ENCODE measurements around the gene PHTF2. TPM values are rescaled to one million over a fixed set of nuclear protein-coding genes. Genes with fewer than 3 reads are reported as not detected.

PHTF2 gene
- total RNA-seq, 1 experiment from 2014 or later = 36.9 TPM

GRCh38 chr7:77765481-77765880 is 33.1 kb upstream of the PHTF2 start:
- Histone ChIP-seq H3K9me3 (no peaks in the 10 kb centered on the region), H3K4me1 (peaks cover 30% of the 10 kb centered on the region), H3K4me3 (ENCODE audit: low read depth, low read length) (no peak overlapping the region), H3K27me3 (replicated peaks; ENCODE audit: control insufficient read depth, insufficient read depth, low read length) (no peaks in the 10 kb centered on the region), H3K36me3 (ENCODE audit: control insufficient read depth, insufficient read depth, low read length) (no peaks in the 10 kb centered on the region)
- Mint-ChIP-seq H3K4me1 (ENCODE audit: low read depth, unreplicated experiment) (peaks cover 14% of the 10 kb centered on the region), H3K4me3 (ENCODE audit: unreplicated experiment) (no peak overlapping the region), H3K27ac (ENCODE audit: unreplicated experiment) (peak overlapping the region; percentile 76), H3K9me3 (ENCODE audit: unreplicated experiment) (no peaks in the 10 kb centered on the region), H3K36me3 (ENCODE audit: insufficient read depth, unreplicated experiment) (peaks cover 24% of the 10 kb centered on the region), H3K27me3 (ENCODE audit: insufficient read depth, unreplicated experiment) (no peaks in the 10 kb centered on the region)
- TF ChIP-seq CTCF (IDR thresholded peaks at IDR 0.05; ENCODE audit: insufficient read depth in 1 of 2, low read depth in 1 of 2, low read length in 1 of 2, severe bottlenecking in 1 of 2, unreplicated experiment in 1 of 2) = no peak
- no TSS peak for BruUV-seq (replicated peaks)
- DNase-seq = no peak
- intact Hi-C loops (cut with micrococcal nuclease; ENCODE audit: unreplicated experiment) = no loop called here
- POLR2A ChIA-PET = no interaction called here
- CTCF ChIA-PET = no interaction called here

DNA sequence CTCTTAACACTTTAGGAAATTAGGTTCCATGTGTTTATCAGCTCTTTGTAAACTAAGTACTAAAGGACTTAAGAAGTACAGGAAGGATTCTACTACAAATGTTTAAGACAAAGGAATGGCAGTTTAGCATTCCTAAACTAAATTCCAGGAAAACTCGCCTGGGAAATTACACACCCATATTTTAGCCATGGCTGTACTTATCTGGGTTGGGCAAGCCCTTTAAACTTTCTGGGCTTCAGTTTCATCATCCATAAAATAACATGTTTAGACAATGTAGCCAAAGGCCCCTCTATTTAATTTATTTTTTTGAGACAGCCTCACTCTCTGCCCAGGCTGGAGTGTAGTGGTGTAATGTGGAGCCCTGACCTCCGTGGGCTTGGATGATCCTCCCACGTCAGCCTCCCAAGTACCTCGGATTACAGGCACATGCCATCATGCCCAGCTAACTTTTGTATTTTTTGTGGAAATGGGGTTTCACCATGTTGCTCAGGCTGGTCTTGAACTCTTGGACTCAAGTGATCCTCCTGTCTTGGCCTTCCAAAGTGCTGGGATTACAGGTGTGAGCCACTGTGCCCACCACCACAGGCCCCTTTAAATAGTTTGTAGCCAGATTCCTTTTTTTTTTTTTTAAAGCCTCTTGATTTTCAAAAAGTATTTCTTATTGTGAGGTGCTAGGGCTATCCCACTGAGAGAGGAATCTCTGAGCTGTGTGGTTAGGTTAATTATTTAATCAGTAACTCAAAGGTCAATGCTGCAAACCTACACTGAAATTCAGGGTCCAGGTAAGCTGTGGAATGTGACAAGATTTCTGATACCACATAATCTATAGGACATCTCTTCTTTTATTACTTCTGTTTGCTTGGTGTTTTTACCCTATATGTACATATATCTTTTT is 32.4 kb upstream of the PHTF2 start:
- H3K4me3 Mint-ChIP-seq (ENCODE audit: unreplicated experiment) = peak overlapping the region; percentile 29
- H3K36me3 ChIP-seq (ENCODE audit: control insufficient read depth, insufficient read depth, low read length) = no peaks in the 10 kb centered on the region
- no peaks in the 10 kb centered on the region for H3K9me3 Mint-ChIP-seq (ENCODE audit: unreplicated experiment)
- intact Hi-C loops (cut with micrococcal nuclease; ENCODE audit: unreplicated experiment) = loop anchor here (2.0 kb wide), 1 partner anchor 33 kb away; the partner anchor contains the start of genes PHTF2 and TMEM60
- H3K27ac Mint-ChIP-seq (ENCODE audit: unreplicated experiment) = peak overlapping the region; percentile 76
- ChIA-PET POLR2A (interaction anchor here (0.5 to 0.6 kb wide), 3 partner anchors 79 to 350 kb away, joined by 3 to 5 read pairs (median 4); partner anchors contain the start of gene GSAP), CTCF (interaction anchor here (0.5 to 0.7 kb wide), 2 partner anchors 116 to 254 kb away, joined by 3 to 4 read pairs; no protein-coding TSS in a partner anchor)
- peak in 1 of 2 experiments; percentile 26 for DNase-seq
- H3K4me3 ChIP-seq (ENCODE audit: low read depth, low read length) = no peak overlapping the region
- no peak for TF ChIP-seq CTCF (IDR thresholded peaks at IDR 0.05; ENCODE audit: insufficient read depth in 1 of 2, low read depth in 1 of 2, low read length in 1 of 2, severe bottlenecking in 1 of 2, unreplicated experiment in 1 of 2)
- no peaks in the 10 kb centered on the region for H3K9me3 ChIP-seq
- peaks cover 14% of the 10 kb centered on the region for H3K4me1 Mint-ChIP-seq (ENCODE audit: low read depth, unreplicated experiment)
- H3K4me1 ChIP-seq = peaks cover 30% of the 10 kb centered on the region
- peaks cover 31% of the 10 kb centered on the region for H3K36me3 Mint-ChIP-seq (ENCODE audit: insufficient read depth, unreplicated experiment)
- no TSS peak for BruUV-seq (replicated peaks)
- no peaks in the 10 kb centered on the region for H3K27me3 Mint-ChIP-seq (ENCODE audit: insufficient read depth, unreplicated experiment)
- H3K27me3 ChIP-seq (replicated peaks; ENCODE audit: control insufficient read depth, insufficient read depth, low read length) = no peaks in the 10 kb centered on the region

DNA sequence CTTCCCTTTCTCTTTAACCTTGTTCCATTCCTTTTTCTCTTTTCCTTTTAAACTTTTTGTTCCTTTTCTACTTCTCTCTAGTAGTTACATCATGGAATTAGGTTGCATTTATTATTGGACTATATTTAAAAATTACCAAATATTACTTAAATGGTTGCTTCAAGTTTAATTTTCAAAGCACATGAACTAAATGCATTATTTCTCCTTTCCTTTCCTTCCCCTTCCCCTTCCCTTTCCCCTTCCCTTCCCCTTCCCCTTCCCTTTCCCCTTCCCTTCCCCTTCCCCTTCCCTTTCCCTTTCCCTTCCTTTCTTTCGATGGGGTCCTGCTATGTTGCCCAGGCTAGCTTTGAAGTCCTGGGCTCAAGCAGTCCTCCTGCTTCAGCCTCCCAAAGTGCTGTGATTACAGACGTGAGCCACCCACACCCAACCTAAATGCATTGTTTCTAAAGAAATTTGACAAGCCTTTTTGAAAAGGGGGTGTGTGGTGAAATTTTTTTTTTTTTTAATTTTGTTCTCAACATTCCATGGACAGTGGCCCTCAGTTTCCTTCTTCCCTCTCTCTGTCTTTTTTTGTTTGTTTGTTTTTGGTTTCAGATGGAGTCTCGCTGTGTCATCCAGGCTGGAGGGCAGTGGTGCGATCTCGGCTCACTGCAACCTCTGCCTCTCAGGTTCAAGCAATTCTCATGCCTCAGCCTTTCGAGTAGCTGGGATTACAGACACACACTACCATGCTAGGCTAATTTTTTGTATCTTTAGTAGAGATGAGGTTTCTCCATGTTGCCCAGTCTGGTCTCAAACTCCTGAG is 31.6 kb upstream of the PHTF2 start:
- DNase-seq = no peak
- H3K27me3 ChIP-seq (replicated peaks; ENCODE audit: control insufficient read depth, insufficient read depth, low read length) = no peaks in the 10 kb centered on the region
- no peak overlapping the region for H3K4me3 ChIP-seq (ENCODE audit: low read depth, low read length)
- no TSS peak for BruUV-seq (replicated peaks)
- no peaks in the 10 kb centered on the region for H3K9me3 ChIP-seq
- H3K36me3 ChIP-seq (ENCODE audit: control insufficient read depth, insufficient read depth, low read length) = no peaks in the 10 kb centered on the region
- Mint-ChIP-seq H3K36me3 (ENCODE audit: insufficient read depth, unreplicated experiment) (peaks cover 33% of the 10 kb centered on the region), H3K9me3 (ENCODE audit: unreplicated experiment) (no peaks in the 10 kb centered on the region), H3K27me3 (ENCODE audit: insufficient read depth, unreplicated experiment) (no peaks in the 10 kb centered on the region), H3K4me3 (ENCODE audit: unreplicated experiment) (peak overlapping the region; percentile 29), H3K27ac (ENCODE audit: unreplicated experiment) (peak overlapping the region; percentile 76), H3K4me1 (ENCODE audit: low read depth, unreplicated experiment) (peaks cover 14% of the 10 kb centered on the region)
- CTCF ChIA-PET = interaction anchor here (0.5 to 0.7 kb wide), 2 partner anchors 117 to 253 kb away, joined by 3 to 4 read pairs; no protein-coding TSS in a partner anchor
- no peak for TF ChIP-seq CTCF (IDR thresholded peaks at IDR 0.05; ENCODE audit: insufficient read depth in 1 of 2, low read depth in 1 of 2, low read length in 1 of 2, severe bottlenecking in 1 of 2, unreplicated experiment in 1 of 2)
- intact Hi-C loops (cut with micrococcal nuclease; ENCODE audit: unreplicated experiment) = loop anchor here (2.0 kb wide), 1 partner anchor 32 kb away; the partner anchor contains the start of genes PHTF2 and TMEM60
- H3K4me1 ChIP-seq = peaks cover 30% of the 10 kb centered on the region
- POLR2A ChIA-PET = interaction anchor here (0.5 to 0.6 kb wide), 2 partner anchors 224 to 351 kb away, joined by 4 to 5 read pairs; partner anchors contain the start of gene GSAP

Measured in Caco-2 (cell line).